Cardiac muscle cell (in vitro differentiated cells and primary cell): ENCODE data around the gene INHA. TPM values are rescaled to one million over a fixed set of nuclear protein-coding genes. Genes with fewer than 3 reads are reported as not detected.

Experiments
- DNase-seq, 2 donors: peaks; one replicate each; pipeline versions ENCODE4 v3.0.0 to v3.0.0-alpha.2; 2010 to 2017; ENCODE audit warnings: low read depth in 1 of 2, low spot score in 1 of 2
- H3K27ac ChIP-seq: fragments of 200-600 bp; sonication (generic); 2 replicates; pipeline ENCODE4 v1.5.1; 2016
- H3K27me3 ChIP-seq: fragments of 200-600 bp; sonication (generic); 2 replicates; pipeline ENCODE4 v1.6.0; 2016; ENCODE audit warnings: control low read depth
- H3K36me3 ChIP-seq: fragments of 200-600 bp; sonication (generic); 2 replicates; pipeline ENCODE4 v1.5.1; 2016; ENCODE audit warnings: control low read depth
- H3K4me1 ChIP-seq: fragments of 200-600 bp; sonication (generic); 2 replicates; pipeline ENCODE4 v1.8.1; 2017; ENCODE audit warnings: low read depth, mild to moderate bottlenecking, mixed run types
- H3K4me3 ChIP-seq: fragments of 200-600 bp; sonication (generic); 2 replicates; pipeline ENCODE4 v1.5.1; 2016; ENCODE audit warnings: mild to moderate bottlenecking
- H3K9me3 ChIP-seq: fragments of 200-600 bp; sonication (generic); 2 replicates; pipeline ENCODE4 v1.5.1; 2017; ENCODE audit warnings: low read depth, mild to moderate bottlenecking, control low read depth
- polyA plus RNA-seq: library from polyadenylated mRNA; unstranded; fragments of >200 nt; fragmentation: Nextera tagmentation; extraction: Ambion mirVana; gene quantifications from 2 replicates; pipeline ENCODE4 v1.2.1, GENCODE V29; 2016
- total RNA-seq: library from RNA; depleted of rRNA; stranded (reverse); fragments of >200 nt; gene quantifications from 2 replicates; pipeline ENCODE4 v1.2.3, GENCODE V29; 2016
- TF ChIP-seq, protein P1 (sequence below): IDR thresholded peaks from 2 replicates; pipeline ENCODE4 v1.5.1; 2012; ENCODE audit warnings: low read depth, mild to moderate bottlenecking, low read length

INHA gene
- total and polyA plus RNA-seq, 2 experiments from 2014 or later, result 11.4 to 39.1 TPM

DNA sequence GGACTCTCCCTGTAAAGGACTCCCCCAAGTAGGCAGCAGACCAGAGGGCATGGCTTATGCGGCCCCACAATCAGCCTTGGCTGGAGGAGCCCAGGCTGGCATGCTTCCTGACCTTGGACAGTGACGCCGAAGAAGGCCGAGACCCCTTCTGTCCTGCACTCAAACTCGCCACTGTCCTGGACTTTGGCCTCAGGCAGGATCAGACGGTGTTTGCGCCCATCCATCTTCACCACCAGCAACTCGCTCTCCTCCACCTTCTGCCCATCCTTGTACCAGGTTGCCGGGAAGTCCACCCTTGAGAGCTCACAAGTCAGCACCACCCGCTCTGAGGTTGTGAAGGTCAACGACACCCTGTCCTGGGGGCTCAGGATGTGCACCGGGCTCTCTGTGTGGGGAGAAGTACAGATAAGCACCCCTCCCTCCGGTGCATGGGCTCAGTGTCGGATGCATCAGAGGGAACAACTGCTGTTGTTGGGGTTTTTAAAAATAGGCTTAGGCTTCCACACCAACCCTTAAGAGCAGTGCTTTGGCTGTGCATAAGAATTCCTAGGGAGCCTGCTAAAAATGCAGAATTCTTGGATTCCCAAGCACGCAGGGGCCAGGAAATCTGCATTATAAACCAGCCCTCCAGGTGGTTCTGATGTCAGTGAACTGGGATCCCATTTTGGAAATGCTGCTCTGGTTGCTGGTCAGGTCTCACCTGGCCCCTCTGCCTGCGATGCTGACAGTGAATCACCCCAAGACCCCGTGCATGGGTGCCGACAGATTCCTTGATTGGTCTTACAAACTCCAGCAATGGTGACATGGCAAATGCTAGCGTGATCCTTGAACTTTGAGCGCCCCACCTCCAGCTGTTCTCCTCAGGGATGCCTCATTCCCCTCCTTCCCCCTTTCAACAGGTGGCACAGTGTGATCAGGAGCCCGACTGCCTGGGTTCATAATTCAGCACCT lies 6.7 kb upstream of the INHA start:
- H3K36me3 ChIP-seq, result peaks cover 59% of the 10 kb centered on the region
- H3K4me3 ChIP-seq, result no peak overlapping the region
- TF ChIP-seq, protein P1, sequence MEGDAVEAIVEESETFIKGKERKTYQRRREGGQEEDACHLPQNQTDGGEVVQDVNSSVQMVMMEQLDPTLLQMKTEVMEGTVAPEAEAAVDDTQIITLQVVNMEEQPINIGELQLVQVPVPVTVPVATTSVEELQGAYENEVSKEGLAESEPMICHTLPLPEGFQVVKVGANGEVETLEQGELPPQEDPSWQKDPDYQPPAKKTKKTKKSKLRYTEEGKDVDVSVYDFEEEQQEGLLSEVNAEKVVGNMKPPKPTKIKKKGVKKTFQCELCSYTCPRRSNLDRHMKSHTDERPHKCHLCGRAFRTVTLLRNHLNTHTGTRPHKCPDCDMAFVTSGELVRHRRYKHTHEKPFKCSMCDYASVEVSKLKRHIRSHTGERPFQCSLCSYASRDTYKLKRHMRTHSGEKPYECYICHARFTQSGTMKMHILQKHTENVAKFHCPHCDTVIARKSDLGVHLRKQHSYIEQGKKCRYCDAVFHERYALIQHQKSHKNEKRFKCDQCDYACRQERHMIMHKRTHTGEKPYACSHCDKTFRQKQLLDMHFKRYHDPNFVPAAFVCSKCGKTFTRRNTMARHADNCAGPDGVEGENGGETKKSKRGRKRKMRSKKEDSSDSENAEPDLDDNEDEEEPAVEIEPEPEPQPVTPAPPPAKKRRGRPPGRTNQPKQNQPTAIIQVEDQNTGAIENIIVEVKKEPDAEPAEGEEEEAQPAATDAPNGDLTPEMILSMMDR, result no peak
- H3K27ac ChIP-seq, result no peak overlapping the region
- no peak for DNase-seq
- peaks cover 19% of the 10 kb centered on the region for H3K4me1 ChIP-seq
- H3K9me3 ChIP-seq, result no peaks in the 10 kb centered on the region
- no peaks in the 10 kb centered on the region for H3K27me3 ChIP-seq

DNA sequence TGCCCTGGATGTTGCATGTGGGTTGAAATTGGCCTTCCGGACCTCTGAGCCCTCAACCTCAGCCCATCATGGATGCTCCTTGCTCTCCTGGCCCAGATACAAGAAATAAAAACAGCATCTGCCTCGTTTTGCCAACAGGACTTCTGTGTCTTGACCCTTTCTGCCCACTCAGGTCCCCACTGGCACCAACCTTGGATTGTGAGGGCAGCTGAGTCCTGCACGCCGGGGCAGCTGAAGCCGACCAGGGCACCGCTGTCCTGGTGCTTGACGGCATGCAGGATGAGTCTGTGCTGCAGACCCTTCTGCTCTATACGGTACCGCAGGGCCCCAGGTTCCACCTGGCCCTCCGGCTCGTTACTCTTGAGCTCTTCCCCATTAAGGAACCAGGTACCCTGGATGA lies 5.5 kb upstream of the INHA start:
- Histone ChIP-seq H3K27ac (no peak overlapping the region), H3K9me3 (no peaks in the 10 kb centered on the region), H3K4me1 (peaks cover 18% of the 10 kb centered on the region), H3K4me3 (no peak overlapping the region), H3K27me3 (no peaks in the 10 kb centered on the region), H3K36me3 (peaks cover 57% of the 10 kb centered on the region)
- TF ChIP-seq, protein P1, result no peak
- DNase-seq, result no peak

DNA sequence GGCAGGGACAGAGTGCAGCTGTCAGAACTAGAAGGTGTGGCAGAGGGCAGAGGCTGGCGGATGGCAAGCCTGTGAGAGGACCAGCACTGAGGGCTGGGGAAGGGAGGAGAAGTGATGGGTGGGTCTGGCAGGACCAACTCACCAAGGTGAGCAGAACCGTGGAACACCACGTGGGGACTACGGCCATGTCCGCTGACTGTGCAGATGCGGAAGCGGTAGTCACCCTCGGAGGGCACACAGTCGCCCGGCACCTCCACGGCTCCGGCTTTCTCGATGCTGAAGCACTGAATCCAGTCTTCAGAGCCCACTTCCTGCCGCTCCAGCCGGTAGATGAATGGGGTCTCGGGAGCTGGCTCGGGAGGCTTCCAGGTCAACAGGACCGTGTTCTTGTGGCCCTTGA lies 5.0 kb upstream of the INHA start:
- Histone ChIP-seq H3K4me1 (peaks cover 16% of the 10 kb centered on the region), H3K27me3 (no peaks in the 10 kb centered on the region), H3K9me3 (no peaks in the 10 kb centered on the region), H3K27ac (no peak overlapping the region), H3K4me3 (no peak overlapping the region), H3K36me3 (peaks cover 56% of the 10 kb centered on the region)
- DNase-seq, result no peak
- TF ChIP-seq, protein P1, result no peak

DNA sequence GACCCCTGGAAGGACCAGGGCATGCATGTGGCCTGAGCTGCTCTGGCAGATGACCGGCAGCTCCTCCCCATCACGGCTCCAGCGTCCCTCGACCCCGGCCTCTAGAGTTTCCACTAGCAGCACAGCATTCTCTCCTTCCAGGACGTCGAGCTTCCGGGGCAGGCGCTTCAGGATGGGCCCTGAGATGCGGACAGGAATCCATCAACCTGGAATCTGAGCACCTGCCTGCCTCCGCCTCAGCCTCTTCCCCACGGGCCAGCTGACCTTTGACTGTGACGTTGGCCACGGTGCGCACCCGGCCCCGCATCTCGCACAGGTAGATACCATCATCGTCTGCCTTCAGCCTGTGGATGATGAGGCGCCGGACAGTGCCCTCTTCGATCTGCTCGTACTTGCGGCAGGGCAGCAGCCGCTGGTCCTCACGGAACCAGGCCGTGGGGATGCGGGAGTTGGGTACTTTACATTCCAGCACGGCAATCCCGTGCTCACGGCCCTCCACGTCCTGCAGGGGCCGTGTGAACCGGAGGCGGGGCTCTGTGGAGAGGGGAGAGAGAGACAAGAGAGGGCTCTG lies 4.2 kb upstream of the INHA start:
- Histone ChIP-seq H3K4me1 (peaks cover 22% of the 10 kb centered on the region), H3K27ac (no peak overlapping the region), H3K9me3 (no peaks in the 10 kb centered on the region), H3K4me3 (no peak overlapping the region), H3K27me3 (no peaks in the 10 kb centered on the region), H3K36me3 (peaks cover 52% of the 10 kb centered on the region)
- TF ChIP-seq, protein P1, result no peak
- no peak for DNase-seq

DNA sequence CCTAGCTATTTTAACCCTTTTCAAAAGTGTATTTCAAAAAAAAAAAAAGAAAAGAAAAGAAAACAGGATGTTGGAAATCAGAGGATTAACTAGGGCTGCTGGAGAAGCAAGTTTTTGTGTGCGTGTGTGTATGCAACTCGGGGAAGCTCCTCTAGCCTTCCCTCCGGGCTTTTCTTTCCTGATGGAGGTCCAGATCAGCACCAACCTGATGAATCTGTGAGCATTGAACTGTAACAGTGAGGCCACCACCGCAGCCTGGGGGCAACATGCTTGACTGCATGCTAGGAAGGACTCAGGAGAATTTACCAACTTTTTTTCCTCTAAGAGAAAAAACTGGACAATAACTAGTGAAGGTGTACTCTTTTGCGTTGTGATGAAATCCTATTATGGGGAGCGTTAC lies 3.1 kb upstream of the INHA start:
- H3K36me3 ChIP-seq, result peaks cover 41% of the 10 kb centered on the region
- H3K9me3 ChIP-seq, result no peaks in the 10 kb centered on the region
- H3K4me3 ChIP-seq, result no peak overlapping the region
- H3K27ac ChIP-seq, result no peak overlapping the region
- H3K4me1 ChIP-seq, result peaks cover 25% of the 10 kb centered on the region
- TF ChIP-seq, protein P1, result no peak
- H3K27me3 ChIP-seq, result no peaks in the 10 kb centered on the region
- no peak for DNase-seq
